ENCODE results near the gene CYFIP2.

- no peak for TF ChIP-seq CTCF (IDR thresholded peaks at IDR 0.05)
- TF ChIP-seq POLR2A (IDR thresholded peaks at IDR 0.05), result no peak
These were observed 91.9 kb downstream of the CYFIP2 start for GRCh38 chr5:157357823-157358222.

Measured in prostate gland (tissue), 2 donors.